GM12878 (cell line): ENCODE results near the gene TAF3. TPM values are rescaled to one million over a fixed set of nuclear protein-coding genes. Genes with fewer than 3 reads are reported as not detected.

ENCODE experiments used
- ATAC-seq: fragments of 200-7000 bp; cut with Tn5 transposase; 3 replicates; pipeline ENCODE4 v1.9.1; 2020; ENCODE audit warnings: mild to moderate bottlenecking, moderate library complexity
- BruUV-seq: library from RNA; stranded (reverse); fragments of 400-500 nt; replicated peaks from 2 replicates; lab custom pipeline; 2021; lab: Mats Ljungman, UMichigan
- CTCF ChIA-PET: fragments of 300-600 bp; sonication (Branson Sonifier 250); formaldehyde crosslinking; extraction: SDS; loops from one replicate; lab custom pipeline; 2021; ENCODE audit warnings: inconsistent platforms; lab: Yijun Ruan, JAX
- POLR2A ChIA-PET: fragments of 350-600 bp; formaldehyde crosslinking; extraction: SDS; loops from one replicate; lab custom pipeline; 2021; ENCODE audit warnings: inconsistent platforms; lab: Charles Lee
- RAD21 ChIA-PET: fragments of 300-600 bp; sonication (Branson Sonifier 250); formaldehyde crosslinking; loops from one replicate; lab custom pipeline; 2023; ENCODE audit warnings: antibody characterized with exemption; ENCODE audit not compliant: unreplicated experiment; lab: Charles Lee
- SMC1A ChIA-PET: fragments of 300-600 bp; sonication (Branson Sonifier 250); formaldehyde crosslinking; loops from one replicate; lab custom pipeline; 2023; ENCODE audit not compliant: unreplicated experiment, uncharacterized antibody; lab: Charles Lee
- DNase-seq: peaks from one replicate; pipeline ENCODE4 v3.0.0-alpha.2; 2011; ENCODE audit warnings: low read depth, low spot score
- FAIRE-seq: peaks from 3 replicates; lab custom pipeline; 2011; peaks lifted over from hg19 to GRCh38; lab: Jason Lieb, UNC
- H2AFZ ChIP-seq: 2 replicates; pipeline ENCODE4 v1.6.0; 2011; ENCODE audit warnings: low read depth, low read length, control low read depth; ENCODE audit not compliant: control insufficient read depth
- H3K27ac ChIP-seq: 2 replicates; pipeline ENCODE4 v1.5.1; 2011; ENCODE audit warnings: control low read depth; ENCODE audit not compliant: control insufficient read depth, insufficient read depth
- H3K27me3 ChIP-seq, 2 experiments: replicated peaks in 1 of 2; 2 replicates each; pipeline versions ENCODE4 v1.6.0 to v1.6.1; 2011; ENCODE audit warnings: low read length in 1 of 2; ENCODE audit not compliant: control insufficient read depth in 2 of 2, insufficient read depth in 2 of 2
- H3K36me3 ChIP-seq, 2 experiments: 2 replicates each; pipeline ENCODE4 v1.5.1; 2011; ENCODE audit warnings: low read length in 1 of 2; ENCODE audit not compliant: control insufficient read depth in 2 of 2, insufficient read depth in 2 of 2
- H3K4me1 ChIP-seq: 2 replicates; pipeline ENCODE4 v1.6.1; 2011; ENCODE audit warnings: mild to moderate bottlenecking, low read length, moderate library complexity, mixed read lengths; ENCODE audit not compliant: control insufficient read depth, insufficient read depth
- H3K4me2 ChIP-seq: 2 replicates; pipeline ENCODE4 v1.6.0; 2011; ENCODE audit warnings: control low read depth; ENCODE audit not compliant: control insufficient read depth, insufficient read depth
- H3K4me3 ChIP-seq: fragments of 200-600 bp; sonication (generic); 2 replicates; pipeline ENCODE4 v1.5.1; 2016
- H3K79me2 ChIP-seq: 2 replicates; pipeline ENCODE4 v1.6.0; 2011; ENCODE audit warnings: low read length; ENCODE audit not compliant: control insufficient read depth, insufficient read depth
- H3K9ac ChIP-seq: 2 replicates; pipeline ENCODE4 v1.8.0; 2011; ENCODE audit warnings: low read length, control low read depth, mixed read lengths; ENCODE audit not compliant: control insufficient read depth, insufficient read depth
- H3K9me3 ChIP-seq: replicated peaks from 3 replicates; pipeline ENCODE4 v1.5.1; 2011; ENCODE audit warnings: mild to moderate bottlenecking, low read length; ENCODE audit not compliant: control insufficient read depth, insufficient read depth
- H4K20me1 ChIP-seq: 2 replicates; pipeline ENCODE4 v1.6.0; 2011; ENCODE audit not compliant: control insufficient read depth, insufficient read depth
- BHLHE40 ChIP-seq, 2 experiments: fragments of 450-650 bp in 1 of 2; IDR thresholded peaks; 2 replicates each; pipeline ENCODE4 v1.6.1; 2011 to 2017; ENCODE audit warnings: low read depth in 2 of 2, borderline replicate concordance in 1 of 2, improper control_type of control experiment in 1 of 2, low read length in 1 of 2, mild to moderate bottlenecking in 1 of 2
- PML ChIP-seq: IDR thresholded peaks from 2 replicates; pipeline ENCODE4 v1.6.1; 2012; ENCODE audit warnings: low read length, inconsistent platforms
- SIX5 ChIP-seq: IDR thresholded peaks from 2 replicates; pipeline ENCODE4 v1.6.1; 2011; ENCODE audit warnings: mild to moderate bottlenecking, low read depth, low read length, moderate library complexity; ENCODE audit not compliant: severe bottlenecking
- SRF ChIP-seq, 2 experiments: IDR thresholded peaks; 2 replicates each; pipeline ENCODE4 v1.6.1; 2011; ENCODE audit warnings: low read depth in 2 of 2, low read length in 2 of 2, mild to moderate bottlenecking in 1 of 2, moderate library complexity in 1 of 2
- ZBED1 ChIP-seq: IDR thresholded peaks from 2 replicates; pipeline ENCODE4 v1.6.1; 2016; ENCODE audit warnings: borderline replicate concordance
- WGBS: methylation state at CpG from one replicate; pipeline ENCODE4 v1.1.6; 2016; ENCODE audit warnings: low lambda C conversion rate; ENCODE audit not compliant: insufficient replicate concordance, insufficient coverage; ENCODE audit errors: missing lambda C conversion rate; 5-methylcytosine and 5-hydroxymethylcytosine counted together
- in situ Hi-C: fragments of 300-500 bp; cut with MboI; formaldehyde crosslinking; loops from 9 replicates; pipeline ENCODE4 v1.14.3; 2018; ENCODE audit warnings: mixed read lengths
- intact Hi-C: fragments of 100-400 bp; cut with micrococcal nuclease; formaldehyde crosslinking; loops from one replicate; pipeline ENCODE4 v1.14.2; 2022; ENCODE audit not compliant: unreplicated experiment
- polyA plus RNA-seq, 11 experiments: library from polyadenylated mRNA; depleted of rRNA in 4 of 11; unstranded in 6 of 11; stranded (reverse) in 5 of 11; fragments of >200 nt; fragmentation: Nextera tagmentation in 4 of 11; fragmentation: Illumina TruSeq in 1 of 11; extraction: Ambion mirVana in 4 of 11; extraction: Trizol in 1 of 11; gene quantifications; 1 replicate in 1 of 11; 2 replicates in 10 of 11; pipeline versions ENCODE4 v1.2.1 to v1.2.3, GENCODE V29; 2011 to 2016; ENCODE audit warnings: inconsistent platforms in 2 of 11, missing spikeins in 2 of 11, low read depth in 1 of 11
- total RNA-seq, 4 experiments: library from RNA; depleted of rRNA in 3 of 4; stranded (reverse); fragments of >200 nt in 3 of 4; fragmentation: Illumina TruSeq in 1 of 4; extraction: Trizol in 1 of 4; gene quantifications; 2 replicates each; pipeline versions ENCODE4 v1.2.1 to v1.2.3, GENCODE V29; 2013 to 2021
- TF ChIP-seq, protein P1 (sequence below): fragments of 150-350 bp; IDR thresholded peaks from 2 replicates; pipeline ENCODE4 v1.6.1; 2014; ENCODE audit warnings: mild to moderate bottlenecking, low read depth, low read length
- TF ChIP-seq, protein P2 (sequence below): IDR thresholded peaks from 2 replicates; pipeline ENCODE4 v1.6.1; 2012; ENCODE audit warnings: low read depth, low read length, improper control_type of control experiment

TAF3 gene
- total and polyA plus RNA-seq, 10 of the 15 experiments (the other 5 are each of a cell fraction or from before 2014, with no cell fraction given) = 2.0 to 10.1 (median 3.7) TPM

DNA sequence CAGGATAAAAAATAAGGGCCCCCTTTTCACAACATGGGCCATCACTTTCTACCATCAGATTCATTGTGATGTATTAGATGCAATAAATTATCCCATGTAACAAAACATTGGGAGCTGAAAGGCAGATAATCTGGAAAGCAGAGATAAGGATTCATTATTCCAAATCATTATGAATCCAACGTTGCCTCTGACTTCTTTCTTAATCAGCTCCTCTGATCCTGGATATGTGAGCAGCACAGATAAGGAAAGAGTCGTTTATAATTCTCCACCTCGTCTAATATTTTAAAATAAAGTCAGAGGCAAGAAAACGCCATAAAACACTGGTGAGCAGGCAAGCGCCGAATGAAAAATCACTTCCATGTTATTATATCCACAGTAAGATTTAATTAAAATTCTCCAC, 222.3 kb downstream of the TAF3 start:
- Histone ChIP-seq H3K79me2 (no peaks in the 10 kb centered on the region), H3K27me3 (peaks cover 22 to 33% of the 10 kb centered on the region in 2 experiments), H3K4me1 (no peaks in the 10 kb centered on the region; the same call in 1 of the 2 replicates), H3K36me3 (no peaks in the 10 kb centered on the region), H4K20me1 (no peaks in the 10 kb centered on the region), H3K9me3 (no peaks in the 10 kb centered on the region), H2AFZ (no peak overlapping the region), H3K9ac (no peak overlapping the region), H3K4me3 (no peak overlapping the region), H3K4me2 (no peak overlapping the region), H3K27ac (no peak overlapping the region)
- ChIA-PET RAD21 (no interaction called here), POLR2A (interaction anchor here (0.6 kb wide), 1 partner anchor 474 kb away, joined by 3 read pairs; no protein-coding TSS in a partner anchor), SMC1A (no interaction called here), CTCF (interaction anchor here (0.6 kb wide), 1 partner anchor 279 kb away, joined by 4 read pairs; no protein-coding TSS in a partner anchor)
- ATAC-seq (no peak), FAIRE-seq (no peak), DNase-seq (no peak)
- TF ChIP-seq ZBED1 (no peak), SRF (IDR thresholded peaks at IDR 0.05; ENCODE audit: low read depth in 2 of 2, low read length in 2 of 2) (no peak), SIX5 (no peak), BHLHE40 (IDR thresholded peaks at IDR 0.05; ENCODE audit: borderline replicate concordance in 1 of 2, low read depth in 2 of 2, low read length in 1 of 2) (no peak), PML (no peak)
- TF ChIP-seq, protein P1, sequence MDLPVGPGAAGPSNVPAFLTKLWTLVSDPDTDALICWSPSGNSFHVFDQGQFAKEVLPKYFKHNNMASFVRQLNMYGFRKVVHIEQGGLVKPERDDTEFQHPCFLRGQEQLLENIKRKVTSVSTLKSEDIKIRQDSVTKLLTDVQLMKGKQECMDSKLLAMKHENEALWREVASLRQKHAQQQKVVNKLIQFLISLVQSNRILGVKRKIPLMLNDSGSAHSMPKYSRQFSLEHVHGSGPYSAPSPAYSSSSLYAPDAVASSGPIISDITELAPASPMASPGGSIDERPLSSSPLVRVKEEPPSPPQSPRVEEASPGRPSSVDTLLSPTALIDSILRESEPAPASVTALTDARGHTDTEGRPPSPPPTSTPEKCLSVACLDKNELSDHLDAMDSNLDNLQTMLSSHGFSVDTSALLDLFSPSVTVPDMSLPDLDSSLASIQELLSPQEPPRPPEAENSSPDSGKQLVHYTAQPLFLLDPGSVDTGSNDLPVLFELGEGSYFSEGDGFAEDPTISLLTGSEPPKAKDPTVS = no peak
- TF ChIP-seq, protein P2, sequence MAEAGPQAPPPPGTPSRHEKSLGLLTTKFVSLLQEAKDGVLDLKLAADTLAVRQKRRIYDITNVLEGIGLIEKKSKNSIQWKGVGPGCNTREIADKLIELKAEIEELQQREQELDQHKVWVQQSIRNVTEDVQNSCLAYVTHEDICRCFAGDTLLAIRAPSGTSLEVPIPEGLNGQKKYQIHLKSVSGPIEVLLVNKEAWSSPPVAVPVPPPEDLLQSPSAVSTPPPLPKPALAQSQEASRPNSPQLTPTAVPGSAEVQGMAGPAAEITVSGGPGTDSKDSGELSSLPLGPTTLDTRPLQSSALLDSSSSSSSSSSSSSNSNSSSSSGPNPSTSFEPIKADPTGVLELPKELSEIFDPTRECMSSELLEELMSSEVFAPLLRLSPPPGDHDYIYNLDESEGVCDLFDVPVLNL = no peak
- intact Hi-C loops (no loop called here), in situ Hi-C loops (loop anchor here (25.0 kb wide), 1 partner anchor 1172 kb away; no protein-coding TSS in a partner anchor)
- BruUV-seq = no TSS peak
- 10% methylated on average over 6 of the region's 6 CpGs for WGBS
